Sigmoid colon (tissue), 3 donors: ENCODE data around the gene TGFBI.
A peak's percentile ranks its signal among the peaks of the same experiment; 100 is the strongest.

Source experiments
- CTCF ChIP-seq, 4 experiments: fragments of 450-650 bp in 3 of 4; fragments of 200-600 bp in 1 of 4; IDR thresholded peaks; one replicate each; pipeline ENCODE4 v1.5.1; 2016 to 2019; ENCODE audit warnings: antibody characterized with exemption in 4 of 4, mild to moderate bottlenecking in 3 of 4, moderate library complexity in 2 of 4
- POLR2A ChIP-seq, 2 donors: fragments of 450-650 bp; IDR thresholded peaks; one replicate each; pipeline ENCODE4 v1.6.1; 2016; ENCODE audit warnings: antibody characterized with exemption in 2 of 2, mild to moderate bottlenecking in 2 of 2, moderate library complexity in 2 of 2

- TF ChIP-seq CTCF (IDR thresholded peaks at IDR 0.05) (peak; percentile 20 to 45 (median 38)), POLR2A (IDR thresholded peaks at IDR 0.05) (no peak)
These were observed 38.0 kb downstream of the TGFBI start for GRCh38 chr5:136066661-136067271.
